Activated CD4-positive, alpha-beta T cell treated with anti-CD3 and anti-CD28 coated beads for 48 hours (primary cell): Measurements from ENCODE around the gene TBL1XR1.

Source experiments
- DNase-seq: peaks from one replicate; pipeline ENCODE4 v3.0.0-alpha.2; 2020

The TBL1XR1 gene

GRCh38 chr3:176994891-176995781, 202.1 kb downstream of the TBL1XR1 start:
- no peak for DNase-seq

GRCh38 chr3:176994393-176994792, 202.9 kb downstream of the TBL1XR1 start:
- no peak for DNase-seq

- no peak for DNase-seq
These were observed 204.3 kb downstream of the TBL1XR1 start for GRCh38 chr3:176992978-176993377.

- no peak for DNase-seq
These were observed 204.7 kb downstream of the TBL1XR1 start for GRCh38 chr3:176992565-176992964.

- DNase-seq: no peak
These were observed 208.5 kb downstream of the TBL1XR1 start for GRCh38 chr3:176988795-176989194.

- no peak for DNase-seq
These were observed 209.2 kb downstream of the TBL1XR1 start for GRCh38 chr3:176987901-176988650.

- DNase-seq: no peak
These were observed 218.8 kb downstream of the TBL1XR1 start for GRCh38 chr3:176978441-176978840.

- DNase-seq: no peak
These were observed 220.0 kb downstream of the TBL1XR1 start for GRCh38 chr3:176977331-176977730.

GRCh38 chr3:176976586-176976985, 220.7 kb downstream of the TBL1XR1 start:
- no peak for DNase-seq

GRCh38 chr3:176974279-176974678, 223.0 kb downstream of the TBL1XR1 start:
- DNase-seq: no peak

GRCh38 chr3:176971613-176972174, 225.6 kb downstream of the TBL1XR1 start:
- no peak for DNase-seq

GRCh38 chr3:176970770-176971169, 226.5 kb downstream of the TBL1XR1 start:
- DNase-seq: no peak

- no peak for DNase-seq
These were observed 227.8 kb downstream of the TBL1XR1 start for GRCh38 chr3:176969506-176969905.
